ENCODE results near the gene DGKE. TPM values are rescaled to one million over a fixed set of nuclear protein-coding genes. Genes with fewer than 3 reads are reported as not detected.

DGKE gene
- polyA plus RNA-seq, 1 donor from 2014 or later = 6.2 TPM

DNA sequence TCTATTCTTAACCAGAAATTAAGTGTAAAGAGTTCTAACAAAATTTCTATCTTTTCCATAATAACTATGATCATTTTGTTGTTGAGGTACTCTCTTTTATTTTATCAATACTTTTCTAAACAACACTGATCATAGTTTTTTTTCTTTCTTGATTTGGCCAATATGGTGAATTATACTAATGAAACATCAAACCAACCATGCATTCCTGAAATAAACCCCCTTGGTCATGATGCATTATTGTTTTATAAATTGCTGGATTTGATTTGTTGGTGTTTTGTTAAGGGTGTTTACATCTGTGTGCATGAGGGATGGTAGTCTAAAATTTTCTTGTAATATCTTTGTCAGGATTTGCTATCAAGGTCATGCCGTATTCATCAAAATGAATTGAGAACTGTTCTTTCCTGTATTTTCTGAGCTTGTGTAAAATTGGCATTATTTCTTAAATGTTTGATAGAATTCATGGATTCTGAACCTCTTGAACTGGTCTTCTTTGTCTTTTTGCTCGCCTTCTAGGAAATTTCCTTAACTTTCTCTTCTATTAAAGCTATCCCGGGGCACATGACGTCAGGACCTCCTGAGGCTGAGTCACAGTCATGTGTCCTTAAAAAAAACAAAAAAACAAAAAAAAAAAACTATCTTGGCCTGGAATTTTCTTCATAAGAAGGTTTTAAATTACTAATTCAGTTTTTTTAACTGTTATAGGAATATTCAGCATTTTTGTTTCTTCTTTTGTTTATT is 83.8 kb downstream of the DGKE start:
- H3K27me3 Mint-ChIP-seq = no peaks in the 10 kb centered on the region
- peaks cover 2% of the 10 kb centered on the region for H3K36me3 Mint-ChIP-seq
- H3K4me3 Mint-ChIP-seq = peak overlapping the region in 1 of 4 donors; percentile 74
- peaks cover 7 to 14% (median 12%) of the 10 kb centered on the region in 3 donors for H3K4me1 Mint-ChIP-seq
- no peak overlapping the region for H3K27ac Mint-ChIP-seq
- peaks cover 0 to 12% (median 1%) of the 10 kb centered on the region in 3 donors for H3K9me3 Mint-ChIP-seq

DNA sequence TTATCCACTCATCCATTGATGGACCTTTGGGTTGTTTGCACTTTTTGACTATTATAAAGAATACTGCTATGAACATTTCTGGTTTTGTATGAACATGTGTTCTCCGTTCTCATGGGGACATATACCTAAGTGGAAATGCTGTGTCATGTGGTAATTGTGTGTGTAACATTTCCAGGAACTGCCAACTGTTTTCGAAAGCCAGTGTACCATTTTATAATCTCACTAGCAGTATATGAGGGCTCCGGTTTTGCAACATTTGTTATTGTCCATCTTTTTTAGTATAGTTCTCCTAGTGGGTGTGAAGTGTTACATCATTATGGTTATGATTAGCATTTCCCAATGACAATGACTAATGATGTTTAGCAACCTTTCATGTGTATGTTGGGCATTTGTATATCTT is 85.0 kb downstream of the DGKE start:
- no peak overlapping the region for H3K27ac Mint-ChIP-seq
- H3K4me1 Mint-ChIP-seq = peaks cover 7 to 14% (median 12%) of the 10 kb centered on the region in 3 donors
- peaks cover 0 to 12% (median 1%) of the 10 kb centered on the region in 3 donors for H3K9me3 Mint-ChIP-seq

More for the DNA sequence above, 85.0 kb downstream of the DGKE start:
- H3K36me3 Mint-ChIP-seq = peaks cover 3% of the 10 kb centered on the region
- H3K27me3 Mint-ChIP-seq = no peaks in the 10 kb centered on the region
- no peak overlapping the region for H3K4me3 Mint-ChIP-seq

Other genes with a start within 250 kb of the DGKE start
- 1.3 TPM for gene NOG, start 240.5 kb upstream of the DGKE start, polyA plus RNA-seq
- 2.1 TPM for gene C17orf67, start 231 bp upstream of the DGKE start, polyA plus RNA-seq
- gene TRIM25, start 79.9 kb downstream of the DGKE start, polyA plus RNA-seq = 14.0 TPM
- gene COIL, start 126.9 kb downstream of the DGKE start, polyA plus RNA-seq = 18.5 TPM
- gene SCPEP1, start 144.0 kb downstream of the DGKE start, polyA plus RNA-seq = 131 TPM

All from IgD-negative memory B cell (primary cell).